Activated CD4-positive, alpha-beta T cell treated with anti-CD3 and anti-CD28 coated beads for 36 hours (primary cell): Measurements from ENCODE around the gene INSR. TPM values are rescaled to one million over a fixed set of nuclear protein-coding genes. Genes with fewer than 3 reads are reported as not detected.

ENCODE experiments used
- ATAC-seq: fragments of 200-7000 bp; cut with Tn5 transposase; one replicate; pipeline ENCODE4 v1.10.0; 2021; ENCODE audit warnings: mild to moderate bottlenecking, moderate library complexity
- CTCF ChIA-PET: fragments of 350-600 bp; sonication (Branson Sonifier 250); formaldehyde crosslinking; loops from one replicate; lab custom pipeline; 2021; ENCODE audit warnings: antibody characterized with exemption; lab: Charles Lee
- POLR2A ChIA-PET: fragments of 350-600 bp; sonication (Branson Sonifier 250); formaldehyde crosslinking; loops from one replicate; lab custom pipeline; 2021; ENCODE audit warnings: antibody characterized with exemption, inconsistent platforms; lab: Charles Lee
- DNase-seq: peaks from one replicate; pipeline ENCODE4 v3.0.0-alpha.2; 2020
- H3K27ac Mint-ChIP-seq: one replicate; pipeline ENCODE4 v1.8.0; 2021; ENCODE audit warnings: mixed read lengths
- H3K27me3 Mint-ChIP-seq: one replicate; pipeline ENCODE4 v1.8.0; 2021; ENCODE audit warnings: mixed read lengths
- H3K36me3 Mint-ChIP-seq: one replicate; pipeline ENCODE4 v1.8.0; 2021; ENCODE audit warnings: low read depth, mixed read lengths
- H3K4me1 Mint-ChIP-seq: one replicate; pipeline ENCODE4 v1.8.0; 2021; ENCODE audit warnings: mixed read lengths
- H3K4me3 Mint-ChIP-seq: one replicate; pipeline ENCODE4 v1.8.0; 2021; ENCODE audit warnings: mild to moderate bottlenecking, moderate library complexity, mixed read lengths
- H3K9me3 Mint-ChIP-seq: one replicate; pipeline ENCODE4 v1.8.0; 2021; ENCODE audit warnings: low read depth, mixed read lengths
- intact Hi-C, 2 experiments: fragments of 100-400 bp; cut with DNase I in 1 of 2; cut with micrococcal nuclease in 1 of 2; formaldehyde crosslinking; loops; one replicate each; pipeline versions ENCODE4 v1.14.2 to v1.15.1; 2022 to 2024; cut with DNase I, micrococcal nuclease
- total RNA-seq, 2 experiments: library from RNA; stranded (reverse); gene quantifications; one replicate each; pipeline ENCODE4 v1.2.3, GENCODE V29; 2021

INSR gene
- total RNA-seq, 2 experiments from 2014 or later = 3.5 to 4.2 TPM

DNA sequence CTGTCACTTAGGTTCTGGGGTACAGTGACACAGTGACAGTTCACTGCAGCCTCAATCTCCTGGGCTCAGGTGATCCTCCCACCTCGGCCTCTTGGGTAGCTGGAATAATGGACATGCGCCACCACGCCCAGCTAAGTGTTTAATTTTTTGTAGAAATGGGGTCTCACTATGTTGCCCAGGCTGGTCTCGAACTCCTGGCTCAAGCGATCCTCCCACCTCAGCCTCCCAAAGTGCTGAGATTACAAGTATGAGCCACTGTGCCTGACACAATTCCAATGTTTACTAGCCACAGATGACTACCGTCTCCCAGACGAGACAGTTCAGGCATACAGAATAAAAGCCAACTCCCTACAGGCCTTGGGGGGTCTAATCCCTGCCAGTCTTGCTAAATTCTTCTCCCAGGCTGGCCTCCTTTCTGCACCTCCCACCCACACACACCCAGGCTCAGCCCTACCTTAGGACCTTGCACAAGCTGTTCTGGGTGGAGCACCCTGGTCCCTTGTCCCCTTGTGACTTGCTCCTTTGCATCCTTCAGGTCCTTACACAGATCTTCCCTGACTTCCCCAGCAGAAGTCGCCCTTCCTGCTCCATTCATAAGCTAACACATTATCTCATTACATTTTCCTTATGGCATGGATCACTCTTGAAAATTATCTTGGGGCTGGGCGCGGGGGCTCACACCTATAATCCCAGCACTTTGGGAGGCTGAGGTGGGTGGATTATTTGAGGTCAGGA, 106.4 kb downstream of the INSR start:
- CTCF ChIA-PET = interaction anchor here (1.6 kb wide), 1 partner anchor 9 kb away, joined by 4 read pairs; no protein-coding TSS in a partner anchor

DNA sequence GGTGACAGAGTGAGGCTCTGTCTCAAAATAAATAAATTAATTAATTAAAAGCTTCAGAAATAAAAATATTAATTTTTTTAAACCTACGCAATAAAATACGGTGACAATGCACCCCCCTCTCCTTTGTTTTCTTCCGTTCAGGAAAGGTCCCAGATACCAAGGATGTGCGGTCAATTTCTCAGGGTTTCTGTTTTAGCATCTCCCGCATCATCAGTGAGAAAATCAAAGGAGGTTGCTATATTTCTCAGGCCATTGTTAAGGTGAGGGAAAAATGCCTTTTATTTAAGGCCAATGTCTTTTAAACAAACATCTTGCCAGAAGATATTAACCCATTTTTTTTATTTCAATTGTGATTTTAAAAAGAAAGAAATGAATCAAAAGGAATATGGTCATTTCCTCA, 111.7 kb downstream of the INSR start:
- Mint-ChIP-seq H3K36me3 (peaks cover 2% of the 10 kb centered on the region), H3K27ac (no peak overlapping the region), H3K4me3 (no peak overlapping the region), H3K9me3 (no peaks in the 10 kb centered on the region), H3K27me3 (peaks cover 7% of the 10 kb centered on the region), H3K4me1 (peaks cover 44% of the 10 kb centered on the region)
- ATAC-seq (no peak), DNase-seq (no peak)
- ChIA-PET CTCF (no interaction called here), POLR2A (no interaction called here)
- intact Hi-C loops = no loop called here

More for the DNA sequence above, 106.4 kb downstream of the INSR start:
- H3K9me3 Mint-ChIP-seq = no peaks in the 10 kb centered on the region
- no peaks in the 10 kb centered on the region for H3K36me3 Mint-ChIP-seq
- peaks cover 5% of the 10 kb centered on the region for H3K27me3 Mint-ChIP-seq
- peaks cover 45% of the 10 kb centered on the region for H3K4me1 Mint-ChIP-seq
- no peak overlapping the region for H3K4me3 Mint-ChIP-seq
- intact Hi-C loops = no loop called here
- DNase-seq (no peak), ATAC-seq (no peak)
- POLR2A ChIA-PET = interaction anchor here (0.6 kb wide), 1 partner anchor 103 kb away, joined by 3 read pairs; no protein-coding TSS in a partner anchor
- H3K27ac Mint-ChIP-seq = no peak overlapping the region

- intact Hi-C loops = loop anchor here (1.0 to 2.0 kb wide), 2 partner anchors 13 to 18 kb away; no protein-coding TSS in a partner anchor
- DNase-seq (no peak), ATAC-seq (no peak)
- CTCF ChIA-PET = interaction anchor here (1.0 kb wide), 1 partner anchor 176 kb away, joined by 3 read pairs; no protein-coding TSS in a partner anchor
- Mint-ChIP-seq H3K36me3 (peaks cover 2% of the 10 kb centered on the region), H3K4me3 (no peak overlapping the region), H3K27me3 (peaks cover 12% of the 10 kb centered on the region), H3K27ac (no peak overlapping the region), H3K9me3 (no peaks in the 10 kb centered on the region), H3K4me1 (peaks cover 27% of the 10 kb centered on the region)
- POLR2A ChIA-PET = interaction anchor here (0.6 kb wide), 1 partner anchor 1167 kb away, joined by 5 read pairs; no protein-coding TSS in a partner anchor
Measured at GRCh38 chr19:7179917-7180306, 114.3 kb downstream of the INSR start.

DNA sequence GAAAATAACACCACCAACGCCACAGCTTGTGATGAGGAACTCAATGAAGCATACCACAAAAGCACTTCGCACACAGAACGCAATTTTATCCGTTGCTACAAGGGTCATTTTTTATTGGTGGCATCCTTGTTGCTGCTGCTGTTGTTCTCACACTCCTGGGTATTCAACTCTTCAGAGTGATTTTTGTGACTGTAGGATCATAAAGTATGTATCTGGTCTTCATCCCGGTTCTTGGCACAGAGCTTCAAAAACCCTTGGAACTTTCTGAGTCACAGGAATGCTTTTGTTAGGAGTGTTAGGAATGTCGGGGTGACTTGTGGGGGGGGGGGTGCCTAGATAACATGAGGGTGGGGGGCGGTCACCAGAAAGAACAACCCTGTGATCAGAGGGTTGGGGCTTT, 116.3 kb downstream of the INSR start:
- Mint-ChIP-seq H3K27me3 (peaks cover 12% of the 10 kb centered on the region), H3K36me3 (peaks cover 2% of the 10 kb centered on the region), H3K27ac (no peak overlapping the region), H3K4me1 (peaks cover 18% of the 10 kb centered on the region), H3K4me3 (no peak overlapping the region), H3K9me3 (no peaks in the 10 kb centered on the region)
- POLR2A ChIA-PET = no interaction called here
- DNase-seq (no peak), ATAC-seq (no peak)
- CTCF ChIA-PET = no interaction called here
- intact Hi-C loops = loop anchor here in 1 of 2 experiments (2.0 kb wide), 1 partner anchor 15 kb away; no protein-coding TSS in a partner anchor

- intact Hi-C loops = no loop called here
- no peaks in the 10 kb centered on the region for H3K9me3 Mint-ChIP-seq
- no peak for ATAC-seq
- ChIA-PET POLR2A (no interaction called here), CTCF (interaction anchor here (1.0 kb wide), 1 partner anchor 165 kb away, joined by 3 read pairs; no protein-coding TSS in a partner anchor)
- no peak overlapping the region for H3K27ac Mint-ChIP-seq
- peaks cover 14% of the 10 kb centered on the region for H3K4me1 Mint-ChIP-seq
- peaks cover 2% of the 10 kb centered on the region for H3K36me3 Mint-ChIP-seq
- H3K4me3 Mint-ChIP-seq = no peak overlapping the region
- no peak for DNase-seq
- peaks cover 12% of the 10 kb centered on the region for H3K27me3 Mint-ChIP-seq
Measured at GRCh38 chr19:7176792-7177191, 117.4 kb downstream of the INSR start.

DNA sequence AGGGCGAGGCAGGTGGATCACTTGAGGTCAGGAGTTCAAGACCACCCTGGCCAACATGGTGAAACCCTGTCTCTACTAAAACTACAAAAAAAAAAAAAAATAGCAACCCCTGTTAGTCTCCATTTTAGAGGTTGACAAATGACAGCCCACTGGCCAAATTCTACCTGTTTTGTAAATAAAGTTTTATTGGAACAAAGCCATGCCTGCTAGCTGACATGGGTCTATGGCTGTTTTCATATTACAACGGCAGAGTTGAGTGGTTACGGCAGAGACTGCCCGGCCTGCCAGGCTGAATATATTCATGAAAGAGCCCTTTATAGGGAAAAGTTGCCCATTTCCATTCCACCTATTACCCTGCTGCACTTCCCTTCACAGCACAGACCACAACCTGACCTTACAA, 121.4 kb downstream of the INSR start:
- H3K36me3 Mint-ChIP-seq = peaks cover 8% of the 10 kb centered on the region
- H3K9me3 Mint-ChIP-seq = peaks cover 8% of the 10 kb centered on the region

GRCh38 chr19:7170983-7171382, 123.2 kb downstream of the INSR start:
- Mint-ChIP-seq H3K4me1 (no peaks in the 10 kb centered on the region), H3K27ac (no peak overlapping the region), H3K9me3 (peaks cover 8% of the 10 kb centered on the region), H3K4me3 (no peak overlapping the region), H3K36me3 (peaks cover 8% of the 10 kb centered on the region), H3K27me3 (no peaks in the 10 kb centered on the region)
- no peak for DNase-seq
- ChIA-PET POLR2A (interaction anchor here (1.1 kb wide), 1 partner anchor 19 kb away, joined by 3 read pairs; no protein-coding TSS in a partner anchor), CTCF (no interaction called here)
- ATAC-seq = no peak
- intact Hi-C loops = no loop called here

More for the DNA sequence above, 121.4 kb downstream of the INSR start:
- ATAC-seq (no peak), DNase-seq (no peak)
- Mint-ChIP-seq H3K4me1 (no peaks in the 10 kb centered on the region), H3K27me3 (peaks cover 5% of the 10 kb centered on the region), H3K27ac (no peak overlapping the region), H3K4me3 (no peak overlapping the region)
- intact Hi-C loops = no loop called here
- CTCF ChIA-PET = no interaction called here
- POLR2A ChIA-PET = no interaction called here

GRCh38 chr19:7168941-7169340, 125.3 kb downstream of the INSR start:
- intact Hi-C loops = no loop called here
- ATAC-seq (no peak), DNase-seq (no peak)
- H3K4me1 Mint-ChIP-seq = no peaks in the 10 kb centered on the region
- H3K27ac Mint-ChIP-seq = no peak overlapping the region
- H3K27me3 Mint-ChIP-seq = no peaks in the 10 kb centered on the region
- no peak overlapping the region for H3K4me3 Mint-ChIP-seq
- POLR2A ChIA-PET = no interaction called here
- peaks cover 8% of the 10 kb centered on the region for H3K36me3 Mint-ChIP-seq
- H3K9me3 Mint-ChIP-seq = peaks cover 8% of the 10 kb centered on the region
- CTCF ChIA-PET = interaction anchor here (0.7 kb wide), 1 partner anchor 1365 kb away, joined by 3 read pairs; no protein-coding TSS in a partner anchor

DNA sequence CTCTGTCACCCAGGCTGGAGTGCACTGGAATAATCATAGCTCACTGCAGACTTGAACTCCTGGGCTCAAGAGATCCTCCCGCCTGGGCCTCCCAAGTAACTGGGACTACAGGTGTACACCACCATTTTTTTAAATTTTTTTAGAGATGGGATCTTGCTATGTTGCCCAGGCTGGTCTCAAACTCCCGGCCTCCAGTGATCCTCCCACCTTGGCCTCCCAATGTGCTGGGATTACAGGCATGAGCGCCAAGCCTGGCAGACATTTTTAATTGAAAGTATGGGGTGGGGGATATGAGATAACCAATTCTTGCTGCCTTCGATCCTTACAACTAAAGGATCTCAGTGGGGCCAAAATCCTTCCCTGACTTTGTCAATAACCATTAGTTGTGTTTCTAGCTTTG, 132.9 kb downstream of the INSR start:
- ATAC-seq = no peak
- Mint-ChIP-seq H3K36me3 (peaks cover 4% of the 10 kb centered on the region), H3K4me1 (no peaks in the 10 kb centered on the region), H3K27me3 (no peaks in the 10 kb centered on the region), H3K4me3 (no peak overlapping the region), H3K9me3 (no peaks in the 10 kb centered on the region), H3K27ac (no peak overlapping the region)
- intact Hi-C loops = no loop called here
- CTCF ChIA-PET = no interaction called here
- DNase-seq = no peak
- POLR2A ChIA-PET = no interaction called here

DNA sequence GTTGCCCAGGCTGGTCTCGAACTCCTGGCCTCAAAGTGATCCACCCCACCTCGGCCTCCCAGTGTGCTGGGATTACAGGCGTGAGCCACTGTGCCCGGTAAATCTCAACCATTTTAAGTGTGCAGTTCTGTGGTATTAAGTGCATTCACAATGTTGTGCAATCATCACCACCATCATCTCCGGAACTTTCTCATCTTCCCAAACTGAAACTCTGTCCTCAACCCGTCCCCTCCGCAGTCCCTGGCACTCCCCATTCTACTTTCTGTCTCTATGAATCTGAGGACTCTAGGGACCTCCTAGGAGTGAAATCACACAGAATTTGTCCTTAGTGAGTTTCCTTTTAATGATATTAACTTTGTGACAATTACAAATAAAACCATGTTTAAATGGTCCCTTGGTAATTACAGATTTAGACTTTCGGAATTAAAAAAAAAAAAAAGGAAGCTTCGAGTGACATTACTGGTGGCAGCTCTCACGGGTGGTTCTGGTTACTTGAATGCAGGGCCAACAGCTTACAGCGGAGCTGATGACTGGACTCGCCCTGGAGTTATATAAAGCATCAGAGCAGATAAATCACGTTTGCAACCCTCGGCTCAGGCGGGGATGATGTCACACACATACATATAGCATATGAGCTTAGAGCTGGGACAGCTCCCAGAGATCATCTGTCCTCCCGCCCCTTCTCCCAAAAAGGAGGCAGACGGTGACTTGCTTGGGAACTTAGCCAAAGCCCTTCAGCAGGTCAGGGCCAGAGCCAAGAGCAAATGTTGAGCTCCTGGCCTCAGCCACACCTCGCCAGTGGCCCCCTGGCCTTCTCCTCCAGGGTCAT, 134.9 kb downstream of the INSR start:
- H3K27me3 Mint-ChIP-seq = no peaks in the 10 kb centered on the region
- H3K36me3 Mint-ChIP-seq = peaks cover 4% of the 10 kb centered on the region
- POLR2A ChIA-PET = no interaction called here
- H3K4me3 Mint-ChIP-seq = no peak overlapping the region
- H3K4me1 Mint-ChIP-seq = no peaks in the 10 kb centered on the region
- intact Hi-C loops = no loop called here
- ATAC-seq (no peak), DNase-seq (no peak)
- no peak overlapping the region for H3K27ac Mint-ChIP-seq
- no peaks in the 10 kb centered on the region for H3K9me3 Mint-ChIP-seq
- CTCF ChIA-PET = interaction anchor here (0.5 kb wide), 1 partner anchor 80 kb away, joined by 4 read pairs; no protein-coding TSS in a partner anchor

DNA sequence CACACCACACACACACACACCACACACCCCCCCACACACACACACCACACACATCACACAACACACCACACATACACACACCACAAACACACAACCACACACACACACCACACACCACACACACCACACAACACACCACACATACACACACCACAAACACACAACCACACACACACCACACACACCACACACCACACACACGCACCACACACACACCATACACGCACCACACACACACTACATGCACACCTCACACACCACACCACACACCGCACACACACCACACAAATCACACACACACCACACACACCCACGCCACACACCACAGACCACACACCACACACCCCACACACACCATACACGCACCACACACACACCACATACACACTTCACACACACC, 141.2 kb downstream of the INSR start:
- no peaks in the 10 kb centered on the region for H3K4me1 Mint-ChIP-seq
- POLR2A ChIA-PET = interaction anchor here (1.3 kb wide), 1 partner anchor 18 kb away, joined by 3 read pairs; no protein-coding TSS in a partner anchor

More for the DNA sequence above, 141.2 kb downstream of the INSR start:
- DNase-seq (no peak), ATAC-seq (no peak)
- CTCF ChIA-PET = interaction anchor here (1.9 kb wide), 1 partner anchor 188 kb away, joined by 7 read pairs; no protein-coding TSS in a partner anchor
- intact Hi-C loops = no loop called here
- H3K27me3 Mint-ChIP-seq = no peaks in the 10 kb centered on the region
- H3K9me3 Mint-ChIP-seq = no peaks in the 10 kb centered on the region
- no peaks in the 10 kb centered on the region for H3K36me3 Mint-ChIP-seq
- no peak overlapping the region for H3K4me3 Mint-ChIP-seq
- H3K27ac Mint-ChIP-seq = no peak overlapping the region
